Astrocyte (in vitro differentiated cells and primary cell): ENCODE data around the gene STX3. TPM values are rescaled to one million over a fixed set of nuclear protein-coding genes. Genes with fewer than 3 reads are reported as not detected.
"Not testable (repeated sequence)": the region's sequence is repeated elsewhere in the genome, so short reads cannot be mapped to it uniquely, and the experiment has no call there.

Source experiments
- DNase-seq: peaks from one replicate; pipeline ENCODE4 v3.0.0-alpha.2; 2010; ENCODE audit warnings: low read depth
- FAIRE-seq: peaks from 2 replicates; lab custom pipeline; 2011; peaks lifted over from hg19 to GRCh38; lab: Jason Lieb, UNC
- H2AFZ ChIP-seq: 2 replicates; pipeline ENCODE4 v1.6.0; 2012; ENCODE audit warnings: low read depth, low read length, inconsistent platforms
- H3K27ac ChIP-seq: 2 replicates; pipeline ENCODE4 v1.5.1; 2011; ENCODE audit warnings: low read depth, low read length, inconsistent platforms
- H3K27me3 ChIP-seq: 2 replicates; pipeline ENCODE4 v1.6.0; 2011; ENCODE audit warnings: low read length, inconsistent platforms; ENCODE audit not compliant: insufficient read depth
- H3K36me3 ChIP-seq: 2 replicates; pipeline ENCODE4 v1.5.1; 2011; ENCODE audit warnings: low read length, inconsistent platforms; ENCODE audit not compliant: insufficient read depth
- H3K4me1 ChIP-seq: 2 replicates; pipeline ENCODE4 v1.5.1; 2011; ENCODE audit warnings: low read length, inconsistent platforms; ENCODE audit not compliant: insufficient read depth
- H3K4me2 ChIP-seq: 2 replicates; pipeline ENCODE4 v1.6.0; 2012; ENCODE audit warnings: low read length, inconsistent platforms
- H3K4me3 ChIP-seq: 2 replicates; pipeline ENCODE4 v1.5.1; 2011; ENCODE audit warnings: low read depth, mild to moderate bottlenecking, low read length, inconsistent platforms; ENCODE audit not compliant: insufficient read depth
- H3K79me2 ChIP-seq: 2 replicates; pipeline ENCODE4 v1.6.0; 2012; ENCODE audit warnings: mild to moderate bottlenecking, low read length, inconsistent platforms; ENCODE audit not compliant: insufficient read depth
- H3K9ac ChIP-seq: 2 replicates; pipeline ENCODE4 v1.6.0; 2012; ENCODE audit warnings: mild to moderate bottlenecking, low read length, inconsistent platforms
- H3K9me3 ChIP-seq: 2 replicates; pipeline ENCODE4 v1.5.1; 2012; ENCODE audit warnings: low read depth, mild to moderate bottlenecking, low read length, inconsistent platforms; ENCODE audit not compliant: insufficient read depth
- H4K20me1 ChIP-seq: 2 replicates; pipeline ENCODE4 v1.6.0; 2012; ENCODE audit warnings: low read length, inconsistent platforms; ENCODE audit not compliant: insufficient read depth
- H3K27ac Mint-ChIP-seq: one replicate; pipeline ENCODE4 v1.8.0; 2021; ENCODE audit warnings: mild to moderate bottlenecking, mixed read lengths; ENCODE audit not compliant: unreplicated experiment
- H3K27me3 Mint-ChIP-seq: one replicate; pipeline ENCODE4 v1.8.0; 2021; ENCODE audit warnings: low read depth, mixed read lengths; ENCODE audit not compliant: unreplicated experiment
- H3K36me3 Mint-ChIP-seq: one replicate; pipeline ENCODE4 v1.8.0; 2021; ENCODE audit warnings: low read depth, mixed read lengths; ENCODE audit not compliant: unreplicated experiment
- H3K4me1 Mint-ChIP-seq: one replicate; pipeline ENCODE4 v1.8.0; 2021; ENCODE audit warnings: low read depth, mixed read lengths; ENCODE audit not compliant: unreplicated experiment
- H3K4me3 Mint-ChIP-seq: one replicate; pipeline ENCODE4 v1.8.0; 2021; ENCODE audit warnings: mild to moderate bottlenecking, moderate library complexity, mixed read lengths; ENCODE audit not compliant: unreplicated experiment
- H3K9me3 Mint-ChIP-seq: one replicate; pipeline ENCODE4 v1.8.0; 2021; ENCODE audit warnings: mild to moderate bottlenecking, mixed read lengths; ENCODE audit not compliant: unreplicated experiment
- CTCF ChIP-seq: IDR thresholded peaks from 2 replicates; pipeline ENCODE4 v1.5.1; 2011; ENCODE audit warnings: low read depth, mild to moderate bottlenecking, inconsistent platforms, low read length, moderate library complexity; ENCODE audit not compliant: insufficient read depth
- EZH2 ChIP-seq: IDR thresholded peaks from 2 replicates; pipeline ENCODE4 v1.6.1; 2012; ENCODE audit warnings: mild to moderate bottlenecking, low read length, inconsistent platforms; ENCODE audit not compliant: insufficient read depth
- total RNA-seq: library from RNA; stranded (reverse); gene quantifications from 2 replicates; pipeline ENCODE4 v1.2.1, GENCODE V29; 2021

STX3 gene
- total RNA-seq, 1 donor from 2014 or later = 61.2 TPM

- Histone ChIP-seq H3K79me2 (no peaks in the 10 kb centered on the region), H3K4me1 (peaks cover 11% of the 10 kb centered on the region), H3K4me3 (no peak overlapping the region), H3K36me3 (no peaks in the 10 kb centered on the region), H3K9ac (no peak overlapping the region), H2AFZ (no peak overlapping the region), H3K27me3 (no peaks in the 10 kb centered on the region), H3K9me3 (no peaks in the 10 kb centered on the region), H3K4me2 (no peak overlapping the region), H3K27ac (no peak overlapping the region), H4K20me1 (peaks cover 7% of the 10 kb centered on the region)
- H3K4me1 Mint-ChIP-seq = peaks cover 29% of the 10 kb centered on the region
- DNase-seq = no peak
- FAIRE-seq = no peak
- TF ChIP-seq EZH2 = no peak
- TF ChIP-seq CTCF = no peak
- H3K36me3 Mint-ChIP-seq = peaks cover 17% of the 10 kb centered on the region
- H3K9me3 Mint-ChIP-seq = peaks cover 3% of the 10 kb centered on the region
- H3K27me3 Mint-ChIP-seq = no peaks in the 10 kb centered on the region
- no peak overlapping the region for H3K4me3 Mint-ChIP-seq
- H3K27ac Mint-ChIP-seq = no peak overlapping the region
These were observed 26.9 kb downstream of the STX3 start for GRCh38 chr11:59782080-59782479.

- Mint-ChIP-seq H3K36me3 (peaks cover 18% of the 10 kb centered on the region), H3K27me3 (no peaks in the 10 kb centered on the region), H3K4me1 (peaks cover 30% of the 10 kb centered on the region), H3K27ac (no peak overlapping the region), H3K9me3 (peaks cover 3% of the 10 kb centered on the region), H3K4me3 (no peak overlapping the region)
- DNase-seq = no peak
- no peaks in the 10 kb centered on the region for H3K79me2 ChIP-seq
- peaks cover 22% of the 10 kb centered on the region for H3K4me1 ChIP-seq
- H3K9ac ChIP-seq = no peak overlapping the region
- H3K4me2 ChIP-seq = no peak overlapping the region
- no peak for FAIRE-seq
- H3K36me3 ChIP-seq = no peaks in the 10 kb centered on the region
- no peak overlapping the region for H3K27ac ChIP-seq
- H4K20me1 ChIP-seq = no peaks in the 10 kb centered on the region
- TF ChIP-seq CTCF (no peak), EZH2 (no peak)
- no peak overlapping the region for H3K4me3 ChIP-seq
- no peaks in the 10 kb centered on the region for H3K9me3 ChIP-seq
- no peaks in the 10 kb centered on the region for H3K27me3 ChIP-seq
- H2AFZ ChIP-seq = no peak overlapping the region
These were observed 28.5 kb downstream of the STX3 start for GRCh38 chr11:59783632-59784090.

- Mint-ChIP-seq H3K36me3 (peaks cover 24% of the 10 kb centered on the region), H3K4me1 (peaks cover 34% of the 10 kb centered on the region), H3K4me3 (peak overlapping the region; percentile 47)
- peaks cover 22% of the 10 kb centered on the region for H3K4me1 ChIP-seq
- H3K4me3 ChIP-seq, H4K20me1 ChIP-seq, FAIRE-seq, H3K27ac ChIP-seq, H3K9me3 ChIP-seq, H3K79me2 ChIP-seq, H3K9me3 Mint-ChIP-seq, H3K27me3 Mint-ChIP-seq, H3K27ac Mint-ChIP-seq, H3K9ac ChIP-seq, H2AFZ ChIP-seq, H3K27me3 ChIP-seq, H3K36me3 ChIP-seq, DNase-seq, H3K4me2 ChIP-seq: not testable (repeated sequence)
These were observed 29.3 kb downstream of the STX3 start for GRCh38 chr11:59784441-59784840.
